Right atrium auricular region (tissue), 2 donors: ENCODE measurements around the gene DICER1. TPM values are rescaled to one million over a fixed set of nuclear protein-coding genes. Genes with fewer than 3 reads are reported as not detected.

Experiments
- DNase-seq: peaks from one replicate; pipeline ENCODE4 v3.0.0-alpha.2; 2019; ENCODE audit warnings: low spot score
- H3K27ac ChIP-seq, 2 donors: fragments of 200-600 bp; sonication (generic); 1 replicate in 1 of 2; 2 replicates in 1 of 2; pipeline ENCODE4 v1.5.1; 2016 to 2019
- H3K27me3 ChIP-seq, 2 donors: fragments of 200-600 bp; sonication (generic); one replicate each; pipeline versions ENCODE4 v1.5.1 to v1.6.0; 2017 to 2019
- H3K36me3 ChIP-seq: fragments of 200-600 bp; sonication (generic); one replicate; pipeline ENCODE4 v1.5.1; 2016
- H3K4me1 ChIP-seq, 2 donors: fragments of 200-600 bp; sonication (generic); one replicate each; pipeline versions ENCODE4 v1.5.1 to v1.6.0; 2017 to 2019
- H3K4me3 ChIP-seq, 2 donors: fragments of 200-600 bp; sonication (generic); 1 replicate in 1 of 2; 2 replicates in 1 of 2; pipeline ENCODE4 v1.5.1; 2017 to 2019; ENCODE audit warnings: mild to moderate bottlenecking in 1 of 2, moderate library complexity in 1 of 2
- H3K9me3 ChIP-seq, 2 donors: fragments of 200-600 bp; sonication (generic); one replicate each; pipeline ENCODE4 v1.5.1; 2019
- total RNA-seq, 2 donors: library from RNA; depleted of rRNA; stranded (reverse); fragments of >200 nt; gene quantifications; one replicate each; pipeline ENCODE4 v1.1.0, GENCODE V29; 2016
- TF ChIP-seq, protein P1 (sequence below), 2 donors: fragments of 200-600 bp; sonication (generic); IDR thresholded peaks; one replicate each; pipeline ENCODE4 v1.5.1; 2019; ENCODE audit warnings: antibody characterized with exemption in 2 of 2

The DICER1 gene
- total RNA-seq, 2 donors from 2014 or later, result 15.9 to 23.0 TPM

DNA sequence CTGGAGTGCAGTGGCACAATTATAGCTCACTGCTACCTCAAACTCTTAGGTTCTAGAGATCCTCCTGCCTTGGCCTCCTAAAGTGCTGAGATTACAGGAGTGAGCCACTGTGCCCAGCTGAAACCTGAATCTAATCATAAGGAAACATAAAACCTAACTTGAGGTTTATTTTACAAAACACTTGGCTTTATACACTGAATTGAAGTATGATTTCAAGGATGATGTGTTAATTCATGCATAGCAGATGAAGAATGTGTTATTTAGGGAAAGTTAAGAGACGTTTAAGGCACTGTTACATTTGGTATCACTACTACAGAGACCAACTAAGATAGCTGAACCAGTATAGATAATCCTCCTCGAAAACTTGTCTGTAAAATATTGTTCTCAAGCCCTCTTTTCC is 6.4 kb downstream of the DICER1 start:
- Histone ChIP-seq H3K36me3 (no peaks in the 10 kb centered on the region), H3K27ac (no peak overlapping the region), H3K27me3 (no peaks in the 10 kb centered on the region), H3K9me3 (no peaks in the 10 kb centered on the region), H3K4me1 (peaks cover 0 to 50% of the 10 kb centered on the region in 2 donors), H3K4me3 (no peak overlapping the region)
- DNase-seq, result no peak
- TF ChIP-seq, protein P1, sequence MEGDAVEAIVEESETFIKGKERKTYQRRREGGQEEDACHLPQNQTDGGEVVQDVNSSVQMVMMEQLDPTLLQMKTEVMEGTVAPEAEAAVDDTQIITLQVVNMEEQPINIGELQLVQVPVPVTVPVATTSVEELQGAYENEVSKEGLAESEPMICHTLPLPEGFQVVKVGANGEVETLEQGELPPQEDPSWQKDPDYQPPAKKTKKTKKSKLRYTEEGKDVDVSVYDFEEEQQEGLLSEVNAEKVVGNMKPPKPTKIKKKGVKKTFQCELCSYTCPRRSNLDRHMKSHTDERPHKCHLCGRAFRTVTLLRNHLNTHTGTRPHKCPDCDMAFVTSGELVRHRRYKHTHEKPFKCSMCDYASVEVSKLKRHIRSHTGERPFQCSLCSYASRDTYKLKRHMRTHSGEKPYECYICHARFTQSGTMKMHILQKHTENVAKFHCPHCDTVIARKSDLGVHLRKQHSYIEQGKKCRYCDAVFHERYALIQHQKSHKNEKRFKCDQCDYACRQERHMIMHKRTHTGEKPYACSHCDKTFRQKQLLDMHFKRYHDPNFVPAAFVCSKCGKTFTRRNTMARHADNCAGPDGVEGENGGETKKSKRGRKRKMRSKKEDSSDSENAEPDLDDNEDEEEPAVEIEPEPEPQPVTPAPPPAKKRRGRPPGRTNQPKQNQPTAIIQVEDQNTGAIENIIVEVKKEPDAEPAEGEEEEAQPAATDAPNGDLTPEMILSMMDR (IDR thresholded peaks at IDR 0.05), result no peak

DNA sequence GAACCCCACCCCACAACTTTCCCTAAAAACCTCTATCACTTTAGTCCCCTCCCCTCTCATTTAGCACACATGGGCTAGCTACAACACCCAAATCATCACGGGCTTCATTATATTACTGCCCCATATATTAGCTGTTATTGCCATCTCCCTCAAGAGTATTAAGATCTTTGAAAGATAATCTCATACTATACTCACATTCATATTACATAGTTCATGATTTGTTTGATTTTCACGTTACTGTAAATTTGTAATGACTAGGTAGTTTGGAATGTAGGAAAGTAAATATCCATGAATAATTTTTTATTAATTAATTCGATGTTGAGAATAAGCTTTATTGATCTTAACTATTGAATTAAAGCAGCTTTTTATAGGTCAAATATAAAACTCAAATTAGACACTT is 7.9 kb downstream of the DICER1 start:
- Histone ChIP-seq H3K27me3 (no peaks in the 10 kb centered on the region), H3K4me3 (no peak overlapping the region), H3K9me3 (peaks cover 0 to 9% of the 10 kb centered on the region in 2 donors), H3K27ac (no peak overlapping the region), H3K4me1 (peaks cover 0 to 35% of the 10 kb centered on the region in 2 donors), H3K36me3 (no peaks in the 10 kb centered on the region)
- TF ChIP-seq, protein P1 (IDR thresholded peaks at IDR 0.05), result no peak
- DNase-seq, result no peak

DNA sequence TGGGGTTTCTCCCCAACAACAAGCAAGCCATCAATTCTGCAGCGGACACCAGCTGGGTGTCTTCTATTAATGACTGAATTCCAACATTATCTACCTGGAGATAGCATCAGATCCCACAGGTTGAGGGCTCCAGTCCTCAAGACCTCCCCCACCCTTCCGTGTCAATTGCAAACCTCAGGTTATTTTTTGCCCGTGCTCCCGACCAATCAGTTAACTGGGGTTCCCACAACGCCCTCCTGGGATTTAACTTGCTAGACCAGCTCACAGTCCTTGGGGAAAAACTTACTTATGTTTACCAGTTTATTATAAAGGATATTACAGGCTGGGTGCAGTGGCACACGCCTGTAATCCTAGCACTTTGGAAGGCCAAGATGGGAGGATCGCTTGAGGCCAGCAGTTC is 9.7 kb downstream of the DICER1 start:
- Histone ChIP-seq H3K27me3 (no peaks in the 10 kb centered on the region), H3K4me3 (no peak overlapping the region), H3K9me3 (peaks cover 0 to 9% of the 10 kb centered on the region in 2 donors), H3K36me3 (no peaks in the 10 kb centered on the region), H3K4me1 (peaks cover 0 to 35% of the 10 kb centered on the region in 2 donors), H3K27ac (no peak overlapping the region)
- DNase-seq, result no peak
- TF ChIP-seq, protein P1 (IDR thresholded peaks at IDR 0.05), result no peak

DNA sequence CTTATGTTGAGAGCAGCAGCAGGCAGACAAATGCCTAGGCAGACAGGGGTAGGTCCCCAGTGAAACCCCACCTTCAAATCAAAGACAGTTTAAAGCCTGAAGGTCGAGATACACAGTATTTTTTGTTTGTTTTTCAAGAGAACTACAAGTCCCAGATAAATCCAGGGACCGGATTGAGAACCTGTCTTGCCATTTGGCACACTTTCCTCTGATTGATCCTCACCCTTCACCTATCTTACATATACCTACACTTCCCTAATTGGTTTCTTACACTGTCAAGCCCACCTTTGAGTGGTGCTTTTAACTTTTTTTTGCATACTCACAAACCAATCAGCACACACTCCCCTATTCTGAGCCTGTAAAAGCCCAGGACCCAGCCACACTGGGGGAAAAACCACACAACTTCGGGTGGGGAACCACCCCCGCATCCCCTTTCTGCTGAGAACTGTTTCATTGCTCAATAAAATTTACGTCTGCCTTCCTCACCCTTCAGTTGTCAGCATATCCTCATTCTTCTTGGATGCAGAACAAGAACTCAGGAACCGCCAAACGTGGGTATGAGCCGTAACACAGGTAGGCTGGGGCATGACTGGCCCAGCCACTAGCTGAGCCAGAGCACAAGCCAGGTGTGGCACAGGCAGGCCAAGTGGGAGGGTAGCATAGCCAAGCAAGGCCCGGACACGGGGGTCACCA is 11.1 kb downstream of the DICER1 start:
- Histone ChIP-seq H3K27me3 (no peaks in the 10 kb centered on the region), H3K36me3 (no peaks in the 10 kb centered on the region), H3K4me1 (peaks cover 0 to 34% of the 10 kb centered on the region in 2 donors), H3K4me3 (no peak overlapping the region), H3K27ac (no peak overlapping the region), H3K9me3 (peaks cover 0 to 9% of the 10 kb centered on the region in 2 donors)
- DNase-seq, result no peak
- TF ChIP-seq, protein P1 (IDR thresholded peaks at IDR 0.05), result no peak

DNA sequence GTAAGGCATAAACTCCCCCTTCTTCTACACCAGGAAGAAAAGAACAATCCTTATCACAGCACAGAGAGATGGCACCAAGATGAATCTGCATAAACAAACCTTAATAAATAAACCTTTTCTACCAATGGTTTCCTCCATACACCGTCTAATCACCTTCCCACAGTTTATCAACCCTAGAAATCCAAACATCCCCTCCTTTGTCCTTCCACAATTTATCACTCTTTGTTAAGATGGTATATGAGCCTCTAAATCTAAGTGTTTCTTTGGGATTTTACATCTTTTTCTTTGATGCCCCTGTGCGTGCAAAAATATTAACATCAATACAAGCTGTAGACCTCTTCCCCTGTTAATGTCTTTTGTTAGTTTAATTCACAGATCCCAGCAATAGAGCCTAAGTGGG is 12.5 kb downstream of the DICER1 start:
- Histone ChIP-seq H3K9me3 (peaks cover 0 to 9% of the 10 kb centered on the region in 2 donors), H3K4me3 (no peak overlapping the region), H3K27ac (no peak overlapping the region), H3K36me3 (no peaks in the 10 kb centered on the region), H3K4me1 (peaks cover 0 to 47% of the 10 kb centered on the region in 2 donors), H3K27me3 (no peaks in the 10 kb centered on the region)
- no peak for DNase-seq
- TF ChIP-seq, protein P1 (IDR thresholded peaks at IDR 0.05), result no peak
